NOMO-1 (cell line): ENCODE data around the gene GTF2H1.
"Not testable (repeated sequence)": the region's sequence is repeated elsewhere in the genome, so short reads cannot be mapped to it uniquely, and the experiment has no call there.

Experiments
- DNase-seq, 2 experiments: peaks; one replicate each; lab custom pipeline; 2025; ENCODE audit not compliant: unreplicated experiment in 2 of 2; lab: John Stamatoyannopoulos, UW

Gene GTF2H1

DNA sequence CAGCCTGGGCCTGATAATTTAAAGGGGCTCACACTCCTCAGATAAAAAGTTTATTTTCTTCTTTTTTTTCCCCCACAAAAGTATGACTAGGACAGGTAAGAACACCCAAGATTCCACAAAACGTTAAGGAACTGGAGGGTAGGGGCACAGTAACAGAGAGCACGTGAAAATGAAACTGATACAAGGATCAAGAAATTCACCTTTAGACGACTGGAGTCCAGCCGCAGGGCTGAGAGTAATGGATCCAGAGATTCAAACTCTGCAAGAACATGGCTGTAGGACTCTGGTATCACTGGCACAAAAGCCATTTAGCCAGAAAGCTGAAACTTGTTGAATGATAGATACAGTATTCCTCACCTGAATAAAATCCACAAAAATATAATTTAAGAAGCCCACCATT, 4.8 kb upstream of the GTF2H1 start:
- no peak for DNase-seq

DNA sequence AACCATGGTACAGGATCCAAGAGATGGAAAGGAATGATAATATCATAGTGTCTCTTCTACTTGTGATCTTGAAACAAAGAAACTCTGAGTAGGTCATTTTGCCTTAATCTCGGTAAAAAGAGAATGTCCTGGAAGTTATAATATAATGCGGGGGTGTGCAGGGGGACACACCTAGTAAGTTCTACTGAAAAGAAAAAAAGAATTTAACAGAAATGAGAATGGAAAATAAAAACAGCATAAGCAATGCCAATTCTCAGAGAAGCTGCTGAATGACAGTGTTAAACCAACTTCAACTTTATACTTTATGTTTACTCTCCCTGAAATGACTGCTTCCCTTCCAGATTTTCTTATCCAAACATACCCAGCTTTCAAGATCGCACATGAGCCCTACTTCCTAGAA, 2.5 kb upstream of the GTF2H1 start:
- DNase-seq: no peak

DNA sequence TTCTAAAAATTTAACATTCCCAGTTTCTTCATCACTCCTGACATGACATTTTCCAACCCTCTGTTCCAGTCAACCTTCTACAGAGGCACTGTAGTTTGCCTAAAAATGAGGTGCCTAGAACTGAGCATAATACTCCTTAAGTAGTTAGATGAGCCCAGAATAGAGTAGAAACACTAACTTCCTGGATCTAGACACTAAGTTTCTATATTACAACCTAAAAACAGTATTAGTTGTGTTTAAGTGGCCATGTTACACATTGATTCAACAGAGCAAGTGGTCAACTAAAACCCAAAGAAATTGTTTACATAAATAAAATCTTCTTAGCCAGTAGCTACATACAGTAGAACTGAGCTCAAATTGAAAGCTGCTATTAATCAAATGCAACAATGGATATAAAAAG, 1.8 kb upstream of the GTF2H1 start:
- peak in 1 of 2 experiments; percentile 27 for DNase-seq

DNA sequence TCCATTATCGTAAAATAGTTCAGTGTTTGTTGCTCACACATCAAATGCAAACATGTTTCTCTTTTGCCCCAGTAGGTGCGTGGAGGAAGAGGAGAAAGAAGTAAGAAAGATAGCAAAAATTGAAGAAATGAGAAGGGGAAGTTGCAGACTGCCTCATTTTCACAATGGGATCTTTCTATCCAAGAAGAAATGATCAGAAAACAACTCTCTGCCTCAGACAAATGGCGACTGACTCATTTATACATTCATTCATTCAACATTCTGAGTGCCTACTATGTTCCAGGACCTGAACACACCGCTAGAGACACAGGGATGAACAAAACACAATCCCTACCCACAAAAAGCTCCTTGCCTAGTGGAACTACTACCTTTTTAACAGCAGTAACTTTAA, 794 bp upstream of the GTF2H1 start:
- DNase-seq: peak; percentile 29 to 76

DNA sequence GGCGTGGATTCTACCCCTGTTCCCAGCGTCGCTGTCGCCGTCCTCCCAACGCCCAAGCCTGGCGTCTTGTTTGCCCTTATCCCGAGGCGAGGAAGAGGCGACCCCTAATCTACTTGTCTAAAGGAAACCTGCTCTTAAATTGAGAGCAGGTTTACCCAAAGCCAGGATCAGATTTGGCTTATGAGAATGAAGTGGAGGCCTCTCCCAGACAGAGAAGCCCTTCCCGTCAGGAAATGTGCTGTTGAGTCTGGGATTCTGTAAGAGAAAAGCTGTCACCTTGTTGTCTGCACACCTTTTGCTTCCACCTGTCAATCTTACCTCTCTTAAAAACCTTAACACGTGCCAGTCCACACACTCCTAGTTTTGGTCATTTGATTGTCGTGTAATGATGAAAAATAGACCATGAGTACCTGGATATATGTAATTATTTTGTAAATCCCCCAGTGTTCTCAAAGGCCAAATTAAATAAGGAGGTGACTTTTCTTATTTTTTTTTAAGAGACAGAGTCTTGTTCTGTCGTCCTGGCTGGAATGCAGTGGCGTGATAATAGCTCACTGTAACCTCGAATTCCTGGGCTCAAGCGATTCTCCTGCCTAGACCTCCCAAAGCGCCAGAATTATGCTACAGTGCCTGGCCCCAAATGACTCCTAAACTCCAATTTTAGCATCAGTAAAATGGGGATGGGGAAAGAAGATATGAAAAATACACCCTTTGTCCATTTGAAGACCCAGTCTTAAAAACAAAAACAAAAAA, 627 bp downstream of the GTF2H1 start:
- no peak for DNase-seq

DNA sequence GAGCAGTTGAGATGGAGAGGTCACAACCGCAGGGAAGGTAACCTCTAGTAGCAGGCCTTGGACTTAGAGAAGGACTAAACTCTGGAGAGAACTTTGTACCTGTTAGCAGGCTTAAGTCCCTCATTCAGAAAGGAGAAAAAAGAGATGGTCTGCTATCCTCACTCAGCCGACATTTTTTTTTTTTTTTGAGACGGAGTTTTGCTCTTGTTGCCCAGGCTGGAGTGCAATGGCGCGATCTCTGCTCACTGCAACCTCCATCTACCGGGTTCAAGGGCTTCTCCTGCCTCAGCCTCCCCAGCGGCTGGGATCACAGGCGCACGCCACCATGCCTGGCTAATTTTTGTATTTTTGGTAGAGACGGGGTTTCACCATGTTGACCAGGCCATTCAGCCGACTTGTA, 1.5 kb downstream of the GTF2H1 start:
- DNase-seq: not testable (repeated sequence)

DNA sequence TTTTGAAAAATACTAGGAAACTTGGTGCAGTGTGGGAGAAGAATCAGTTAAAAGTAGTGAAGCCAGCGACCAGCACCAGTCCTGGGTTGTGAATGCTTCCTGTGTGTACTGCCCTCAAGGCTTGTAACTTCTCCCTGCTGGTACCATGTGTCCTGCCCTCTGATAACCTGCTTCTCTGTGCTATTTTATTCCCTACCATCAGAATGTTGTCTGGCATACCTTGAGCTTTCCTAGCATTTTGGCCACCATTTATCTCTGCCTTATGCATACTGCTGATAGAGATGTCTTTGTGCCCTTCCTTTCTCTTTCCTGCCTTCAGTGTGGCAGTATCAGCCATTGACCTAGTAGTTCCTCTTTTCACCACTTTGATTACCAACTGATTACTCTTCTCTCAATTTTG, 2.0 kb downstream of the GTF2H1 start:
- DNase-seq: peak in 1 of 2 experiments; percentile 45

DNA sequence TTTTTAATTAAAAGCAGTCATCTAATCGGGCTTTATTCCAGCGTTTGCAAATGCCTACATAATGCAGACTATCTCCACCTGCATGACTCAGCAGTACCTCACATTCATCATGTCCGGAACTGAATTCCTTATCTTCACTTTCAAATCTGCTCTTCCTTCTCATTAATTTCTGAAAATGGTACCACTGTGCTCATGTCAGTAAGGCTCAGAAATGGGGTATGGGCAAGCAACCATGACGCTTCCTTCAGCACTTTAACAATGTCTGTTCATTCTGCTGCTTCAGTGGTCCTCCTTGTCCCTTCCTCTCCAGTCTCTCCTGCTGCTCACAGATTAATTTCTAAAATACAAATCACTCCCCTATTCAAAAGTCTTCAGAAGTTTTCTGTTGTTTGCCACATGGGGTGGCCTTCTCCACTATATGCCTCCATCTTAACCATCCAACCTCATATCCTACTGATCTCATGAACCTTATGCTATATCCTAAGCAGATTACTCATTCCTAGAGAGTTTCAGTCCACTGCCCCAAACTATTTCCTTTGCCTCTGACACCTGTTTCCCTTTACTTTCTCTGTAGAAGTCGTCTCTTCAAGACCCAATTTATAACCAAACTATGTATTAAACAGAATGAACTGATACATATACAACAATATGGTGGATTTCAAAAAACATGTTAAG, 7.0 kb downstream of the GTF2H1 start:
- DNase-seq: no peak

DNA sequence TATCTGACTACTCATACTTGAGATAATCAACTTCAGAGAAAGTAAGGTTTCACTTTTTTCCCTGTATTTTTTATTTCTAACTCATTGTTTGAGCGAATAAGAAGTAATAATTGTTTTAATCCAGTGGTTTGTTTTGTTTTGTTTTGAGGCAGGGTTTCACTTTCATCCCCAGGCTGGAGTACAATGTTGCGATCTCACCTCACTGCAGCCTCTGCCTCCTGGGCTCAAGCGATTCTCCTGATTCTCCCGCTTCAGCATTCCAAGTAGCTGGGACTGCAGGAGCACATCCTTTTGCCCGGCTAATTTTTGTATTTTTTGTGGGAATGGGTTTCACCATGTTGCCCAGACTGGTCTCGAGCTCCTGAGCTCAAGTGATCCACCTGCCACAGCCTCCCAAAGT, 8.6 kb downstream of the GTF2H1 start:
- no peak for DNase-seq

DNA sequence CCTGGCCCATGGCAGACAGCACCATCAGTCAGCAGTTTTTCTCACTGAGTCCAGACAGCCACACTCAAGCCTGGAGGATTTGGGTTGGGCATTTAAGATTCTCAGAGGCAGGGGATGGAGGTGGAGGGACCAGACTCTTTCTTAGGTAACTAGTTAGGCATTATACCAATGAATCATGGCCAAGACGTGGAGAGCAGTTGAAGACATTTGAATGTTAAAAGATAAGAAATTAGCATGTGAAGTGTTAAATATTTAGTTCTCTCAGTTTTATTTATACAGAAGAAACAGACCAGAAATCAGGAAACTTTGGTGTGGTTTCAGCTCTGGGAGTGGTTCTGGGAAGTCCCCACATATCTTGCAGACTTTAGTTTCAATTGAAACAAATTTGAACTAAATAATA, 9.9 kb downstream of the GTF2H1 start:
- DNase-seq: no peak

DNA sequence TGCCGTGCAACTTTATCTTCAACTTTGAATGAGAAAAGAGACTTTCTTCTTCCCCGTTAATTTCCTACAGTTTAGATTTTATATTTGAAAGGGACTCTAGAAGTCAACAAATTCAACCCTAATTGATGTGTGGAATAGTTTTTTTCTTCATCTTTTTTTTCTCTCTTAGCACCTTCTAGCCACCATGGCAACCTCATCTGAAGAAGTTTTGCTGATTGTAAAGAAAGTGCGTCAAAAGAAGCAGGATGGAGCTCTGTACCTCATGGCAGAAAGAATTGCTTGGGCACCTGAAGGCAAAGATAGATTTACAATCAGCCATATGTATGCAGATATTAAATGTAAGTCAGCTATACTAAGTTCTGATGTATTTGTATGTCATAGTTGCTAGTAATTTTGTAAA, 10.5 kb downstream of the GTF2H1 start:
- DNase-seq: no peak

DNA sequence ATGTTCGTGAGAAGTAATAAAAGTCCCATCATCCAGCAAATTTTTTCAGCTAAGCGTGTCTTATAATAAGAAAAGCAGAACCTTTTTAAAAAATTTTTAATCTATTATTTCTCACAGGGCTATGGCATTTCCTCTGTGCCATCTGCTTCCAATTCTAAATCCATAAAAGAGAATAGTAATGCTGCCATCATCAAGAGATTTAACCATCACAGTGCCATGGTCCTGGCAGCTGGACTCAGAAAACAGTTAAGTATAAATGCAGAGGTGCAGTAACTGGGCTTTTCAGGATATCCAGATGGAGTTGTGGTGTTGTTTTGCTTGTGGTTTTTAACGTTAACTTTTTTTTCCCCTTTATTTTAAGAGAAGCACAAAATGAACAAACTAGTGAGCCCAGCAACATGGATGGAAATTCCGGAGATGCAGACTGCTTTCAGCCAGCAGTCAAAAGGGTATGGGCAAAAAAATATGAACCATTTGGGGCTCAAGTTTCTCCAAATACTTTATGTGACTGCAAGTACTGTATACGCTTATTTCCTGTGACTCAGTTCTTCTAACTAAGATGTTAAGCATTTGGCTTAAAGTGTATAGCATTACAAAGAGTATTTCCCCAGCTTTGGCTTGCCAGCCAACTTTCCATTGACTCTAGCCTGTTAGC, 25.2 kb downstream of the GTF2H1 start:
- DNase-seq: no peak

DNA sequence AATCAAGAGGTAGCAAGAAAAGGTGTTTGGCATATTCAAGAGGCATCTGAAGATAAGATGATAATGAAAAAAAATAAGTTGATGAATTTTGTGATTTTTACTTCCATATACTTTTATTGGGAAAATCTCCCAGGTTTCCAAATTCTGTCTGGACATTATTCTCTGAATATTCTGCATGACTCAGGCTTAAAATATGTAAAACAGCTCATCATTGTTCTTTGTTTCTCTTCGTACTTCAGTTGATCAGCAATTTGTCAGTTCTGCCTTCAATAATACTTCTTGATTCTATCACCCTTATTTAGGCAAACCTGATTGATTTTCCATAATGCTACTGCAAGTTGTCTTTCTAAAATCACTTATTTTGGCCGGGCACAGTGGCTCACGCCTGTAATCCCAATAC, 30.2 kb downstream of the GTF2H1 start:
- DNase-seq: no peak

DNA sequence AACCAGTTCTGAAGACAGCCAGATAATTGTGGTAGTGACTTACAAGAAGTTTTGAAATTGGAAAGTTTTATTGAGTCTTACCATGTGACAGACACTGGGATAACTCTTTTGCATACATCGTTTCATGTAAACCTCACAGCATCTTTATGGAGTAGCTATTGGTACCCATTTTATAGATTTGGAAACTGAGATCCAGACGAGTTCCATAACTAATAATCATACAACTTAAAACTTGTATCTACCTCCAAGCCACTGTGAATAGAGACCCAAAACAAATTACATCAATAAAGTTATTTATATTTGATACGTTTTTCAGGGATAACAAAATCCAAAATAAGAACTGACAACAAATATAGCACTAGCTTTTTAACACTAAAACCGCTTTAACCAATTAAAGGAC, 36.3 kb downstream of the GTF2H1 start:
- DNase-seq: no peak

DNA sequence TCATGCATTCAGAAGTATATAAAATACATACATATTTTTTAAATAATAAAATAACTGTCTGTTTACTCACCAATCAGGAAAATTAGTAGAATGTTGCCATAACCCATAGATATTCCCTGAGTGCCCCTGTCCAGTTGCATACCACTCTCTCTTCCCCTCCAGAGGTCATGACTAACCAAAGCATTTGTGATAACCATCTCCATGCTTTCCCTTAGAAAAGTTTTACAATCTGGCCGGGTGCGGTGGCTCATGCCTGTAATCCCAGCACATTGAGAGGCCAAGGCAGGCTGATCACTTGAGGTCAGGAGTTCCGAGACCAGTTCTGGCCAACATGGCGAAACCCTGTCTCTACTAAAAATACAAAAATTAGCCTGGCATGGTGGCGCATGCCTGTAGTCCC, 38.8 kb downstream of the GTF2H1 start:
- DNase-seq: no peak

DNA sequence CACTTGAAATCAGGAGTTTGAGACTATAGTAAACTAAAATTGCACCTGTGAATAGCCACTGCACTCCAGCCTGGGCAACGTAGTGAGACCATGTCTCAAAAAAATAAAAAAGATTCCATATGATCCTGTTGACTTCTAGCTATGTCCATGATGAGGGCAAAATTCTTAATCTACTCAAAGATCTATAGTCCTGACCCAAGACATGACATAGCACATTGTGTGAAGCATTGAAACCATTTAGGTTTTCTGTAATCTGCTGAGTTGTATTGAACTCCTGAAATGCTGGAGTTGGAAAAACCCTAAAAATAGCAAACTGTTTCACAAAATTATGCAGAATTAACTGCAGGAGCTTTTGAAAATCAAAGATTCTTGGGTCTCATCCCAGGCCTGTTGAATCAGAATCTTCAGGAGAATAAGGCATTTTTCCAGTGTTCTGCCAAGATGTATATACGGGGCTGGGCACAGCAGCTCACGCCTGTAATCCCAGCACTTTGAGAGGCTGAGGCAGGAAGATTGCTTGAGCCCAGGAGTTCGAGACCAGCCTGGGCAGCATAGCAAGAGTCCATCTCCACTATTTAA, 42.2 kb downstream of the GTF2H1 start:
- no peak for DNase-seq

DNA sequence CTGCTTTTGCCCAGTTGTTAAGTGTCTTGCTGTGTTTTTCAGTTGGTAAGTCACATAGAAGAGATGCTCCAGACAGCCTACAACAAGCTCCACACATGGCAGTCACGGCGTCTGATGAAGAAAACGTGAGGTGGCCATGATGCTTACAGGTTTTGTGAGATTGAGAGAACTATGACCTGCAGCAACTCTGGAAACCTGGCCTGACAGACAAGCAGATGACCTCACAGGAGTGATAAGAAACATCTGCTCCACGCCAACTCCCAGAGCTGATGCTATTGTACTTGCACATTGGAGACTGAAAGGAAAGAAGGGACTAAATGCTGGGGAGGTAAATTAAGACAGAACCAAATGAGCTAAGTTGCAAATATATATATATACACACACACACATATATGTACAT, 43.4 kb downstream of the GTF2H1 start:
- DNase-seq: no peak

DNA sequence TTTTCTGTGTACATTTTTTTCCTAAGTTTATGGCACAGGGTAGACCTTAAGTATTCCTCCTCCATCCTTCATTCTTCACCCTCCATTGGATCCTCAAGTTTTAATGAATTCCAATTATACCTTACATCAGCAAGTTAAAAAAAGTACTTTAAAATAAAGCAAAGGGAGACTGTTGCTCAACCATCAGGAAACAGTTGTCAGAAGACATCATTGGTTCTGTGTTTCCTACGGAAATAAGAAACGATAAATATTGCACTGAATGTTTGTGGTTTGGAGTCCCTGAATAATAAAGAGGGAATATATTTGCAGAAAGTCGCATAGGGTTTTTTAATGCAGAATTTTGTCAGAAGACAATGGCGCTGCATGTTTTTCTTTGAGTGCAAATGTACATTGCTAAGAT, 43.9 kb downstream of the GTF2H1 start:
- no peak for DNase-seq

DNA sequence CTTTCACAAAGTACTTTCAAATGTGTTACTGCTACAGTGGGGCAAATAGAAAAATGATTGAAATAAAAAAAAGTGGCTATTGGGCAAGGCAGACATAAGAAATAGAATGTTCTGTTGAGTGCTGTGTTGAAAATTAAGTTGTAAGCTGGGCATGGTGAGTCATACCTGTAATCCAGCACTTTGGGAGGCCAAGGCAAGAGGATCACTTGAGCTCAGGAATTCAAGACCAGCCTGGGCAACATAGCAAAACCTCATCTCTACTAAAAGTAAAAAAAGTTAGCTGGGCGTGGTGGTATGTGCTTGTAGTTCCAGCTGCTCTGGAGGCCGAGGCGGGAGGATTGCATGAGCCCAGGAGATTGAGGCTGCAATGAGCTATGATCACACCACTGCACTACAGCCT, 45.1 kb downstream of the GTF2H1 start:
- no peak for DNase-seq

DNA sequence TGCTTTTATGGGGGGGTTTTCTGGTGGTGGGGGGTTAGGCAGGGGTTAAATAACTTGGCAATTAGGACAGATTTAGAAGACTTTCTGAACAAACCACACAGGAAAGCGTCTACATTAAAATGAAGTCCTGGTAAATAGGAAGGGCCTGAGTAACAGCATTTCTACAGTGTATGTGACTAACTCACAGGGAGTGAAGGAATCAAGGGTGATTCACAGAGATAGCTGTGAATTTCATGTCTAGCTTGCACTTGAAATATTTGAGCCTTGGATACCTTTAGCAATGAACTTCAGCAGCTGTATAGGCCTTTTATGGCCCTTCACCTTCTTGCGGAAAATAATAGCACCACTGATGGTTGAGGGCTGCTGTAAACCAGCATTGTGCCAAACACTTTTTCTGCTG, 45.9 kb downstream of the GTF2H1 start:
- DNase-seq: no peak

DNA sequence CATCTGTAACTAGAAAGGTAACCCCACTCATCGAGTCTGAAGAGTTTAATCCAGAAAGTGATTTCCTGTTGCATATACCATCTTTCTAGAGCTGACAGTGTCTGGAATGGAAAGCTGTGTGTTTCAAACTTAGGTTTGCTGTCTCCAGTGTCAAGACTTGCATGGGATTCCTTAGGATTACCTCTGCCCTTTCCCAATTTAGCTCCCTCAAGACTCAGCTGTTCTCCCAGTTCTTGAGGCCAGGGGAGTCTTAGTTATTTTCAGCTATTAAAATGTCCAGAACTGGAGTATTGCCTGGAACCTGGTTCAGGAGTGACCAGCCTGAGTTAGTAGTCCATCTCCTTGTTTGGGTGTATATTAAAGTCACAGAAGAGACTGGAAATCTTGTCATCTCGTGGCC, 47.0 kb downstream of the GTF2H1 start:
- DNase-seq: no peak

DNA sequence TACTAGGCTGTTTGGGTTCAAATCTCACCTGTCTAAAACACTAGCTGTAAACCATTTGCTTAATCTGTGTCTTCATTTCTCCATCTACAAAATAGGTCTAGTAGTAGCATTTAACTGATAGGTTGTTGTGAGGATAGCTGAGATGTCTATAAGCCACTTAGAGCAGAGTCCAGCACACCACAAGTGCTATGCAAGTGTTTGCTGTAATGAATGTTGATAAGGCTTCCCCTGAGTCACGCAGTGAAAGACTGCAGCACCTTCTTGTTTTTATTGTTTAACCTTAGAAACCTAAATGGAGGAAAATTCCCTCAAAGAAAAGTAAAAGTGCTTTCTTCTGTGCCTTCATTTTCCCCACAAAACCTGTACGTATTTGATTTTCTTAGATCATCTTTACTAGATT, 48.9 kb downstream of the GTF2H1 start:
- DNase-seq: no peak
